Measurements from ENCODE around the gene ATP6V0E2.
"Not testable (repeated sequence)": the region's sequence is repeated elsewhere in the genome, so short reads cannot be mapped to it uniquely, and the experiment has no call there.

DNA sequence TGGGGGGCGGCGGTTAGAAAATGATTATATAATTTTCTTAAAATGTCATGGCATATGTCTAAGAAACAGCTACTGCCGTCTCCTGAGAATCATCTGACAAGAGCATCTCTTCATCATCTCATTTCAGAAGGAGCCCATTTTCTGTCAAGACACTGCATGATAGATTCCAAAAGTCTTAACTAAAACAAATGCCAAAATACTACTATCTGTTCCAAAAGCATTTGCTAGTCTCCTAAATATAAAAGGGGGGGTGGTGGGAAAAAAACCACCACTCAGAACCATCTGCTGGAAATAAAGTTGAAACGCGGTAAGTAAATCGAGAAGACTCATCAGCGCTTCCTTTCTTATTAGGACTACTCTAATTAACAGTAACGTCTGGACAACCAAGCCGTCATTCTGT, 36.5 kb downstream of the ATP6V0E2 start:
- TF ChIP-seq, protein P1, sequence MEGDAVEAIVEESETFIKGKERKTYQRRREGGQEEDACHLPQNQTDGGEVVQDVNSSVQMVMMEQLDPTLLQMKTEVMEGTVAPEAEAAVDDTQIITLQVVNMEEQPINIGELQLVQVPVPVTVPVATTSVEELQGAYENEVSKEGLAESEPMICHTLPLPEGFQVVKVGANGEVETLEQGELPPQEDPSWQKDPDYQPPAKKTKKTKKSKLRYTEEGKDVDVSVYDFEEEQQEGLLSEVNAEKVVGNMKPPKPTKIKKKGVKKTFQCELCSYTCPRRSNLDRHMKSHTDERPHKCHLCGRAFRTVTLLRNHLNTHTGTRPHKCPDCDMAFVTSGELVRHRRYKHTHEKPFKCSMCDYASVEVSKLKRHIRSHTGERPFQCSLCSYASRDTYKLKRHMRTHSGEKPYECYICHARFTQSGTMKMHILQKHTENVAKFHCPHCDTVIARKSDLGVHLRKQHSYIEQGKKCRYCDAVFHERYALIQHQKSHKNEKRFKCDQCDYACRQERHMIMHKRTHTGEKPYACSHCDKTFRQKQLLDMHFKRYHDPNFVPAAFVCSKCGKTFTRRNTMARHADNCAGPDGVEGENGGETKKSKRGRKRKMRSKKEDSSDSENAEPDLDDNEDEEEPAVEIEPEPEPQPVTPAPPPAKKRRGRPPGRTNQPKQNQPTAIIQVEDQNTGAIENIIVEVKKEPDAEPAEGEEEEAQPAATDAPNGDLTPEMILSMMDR (IDR thresholded peaks at IDR 0.05): not testable (repeated sequence)
- not testable (repeated sequence) for TF ChIP-seq POLR2A (IDR thresholded peaks at IDR 0.05)

Measured in body of pancreas (tissue), 4 donors.